ENCODE data around the gene CAPN5. TPM values are rescaled to one million over a fixed set of nuclear protein-coding genes. Genes with fewer than 3 reads are reported as not detected.

Gene CAPN5
- total and polyA plus RNA-seq, 2 of the 8 experiments (the other 6 are each of a cell fraction or from before 2014, with no cell fraction given), result 21.5 to 22.4 TPM

GRCh38 chr11:77080643-77081210, 14.0 kb downstream of the CAPN5 start (continued):
- no peak for TF ChIP-seq ASH2L (IDR thresholded peaks at IDR 0.05; ENCODE audit: low read length)
- no peak for TF ChIP-seq SP1 (IDR thresholded peaks at IDR 0.05; ENCODE audit: low read depth, low read length)
- no peak for TF ChIP-seq EGR1 (IDR thresholded peaks at IDR 0.05; ENCODE audit: borderline replicate concordance, low read depth, low read length)
- TF ChIP-seq BRCA1 (IDR thresholded peaks at IDR 0.05; ENCODE audit: low read depth, low read length), result no peak
- TF ChIP-seq SRF (IDR thresholded peaks at IDR 0.05; ENCODE audit: low read depth, low read length), result no peak
- no peak for TF ChIP-seq HDAC2 (IDR thresholded peaks at IDR 0.05; ENCODE audit: borderline replicate concordance in 1 of 2, low read depth in 2 of 2, low read length in 2 of 2)
